Daoy (cell line): ENCODE data around the gene MYO1F. TPM values are rescaled to one million over a fixed set of nuclear protein-coding genes. Genes with fewer than 3 reads are reported as not detected.
"Not testable (repeated sequence)": the region's sequence is repeated elsewhere in the genome, so short reads cannot be mapped to it uniquely, and the experiment has no call there.

Experiments used
- DNase-seq: peaks from one replicate; pipeline ENCODE4 v3.0.0-alpha.2; 2015; ENCODE audit warnings: low read depth
- total RNA-seq: library from RNA; depleted of rRNA; stranded (reverse); fragments of >200 nt; shearing (Covaris generic); gene quantifications from 2 replicates; pipeline ENCODE4 v1.2.3, GENCODE V29; 2014

MYO1F gene
- total RNA-seq, 1 experiment from 2014 or later, result not detected

- DNase-seq, result no peak
These were observed 59.4 kb downstream of the MYO1F start for GRCh38 chr19:8517551-8518442.

GRCh38 chr19:8515317-8515716, 61.9 kb downstream of the MYO1F start:
- no peak for DNase-seq

- DNase-seq, result not testable (repeated sequence)
These were observed 62.7 kb downstream of the MYO1F start for GRCh38 chr19:8514505-8515009.

GRCh38 chr19:8513687-8514504, 63.3 kb downstream of the MYO1F start, which contains the start of gene ZNF414:
ZNF414 (minus strand) TSS chr19:8514167; CDS start chr19:8514046, 121 bp downstream.
- peak; percentile 97 for DNase-seq

- no peak for DNase-seq
These were observed 64.1 kb downstream of the MYO1F start for GRCh38 chr19:8513036-8513686.

GRCh38 chr19:8512115-8512967, 64.9 kb downstream of the MYO1F start:
- peak; percentile 49 for DNase-seq

- no peak for DNase-seq
These were observed 65.6 kb downstream of the MYO1F start for GRCh38 chr19:8511573-8512101.

GRCh38 chr19:8510589-8511115, 66.6 kb downstream of the MYO1F start:
- DNase-seq, result no peak

- no peak for DNase-seq
These were observed 70.8 kb downstream of the MYO1F start for GRCh38 chr19:8506402-8506957.

GRCh38 chr19:8505680-8506401, 71.4 kb downstream of the MYO1F start:
- DNase-seq, result peak; percentile 80

GRCh38 chr19:8504919-8505318, 72.3 kb downstream of the MYO1F start:
- no peak for DNase-seq

- DNase-seq, result no peak
These were observed 73.1 kb downstream of the MYO1F start for GRCh38 chr19:8504171-8504570.

GRCh38 chr19:8503510-8503909, 73.7 kb downstream of the MYO1F start:
- DNase-seq, result no peak

GRCh38 chr19:8501981-8502380, 75.3 kb downstream of the MYO1F start:
- no peak for DNase-seq

- no peak for DNase-seq
These were observed 75.7 kb downstream of the MYO1F start for GRCh38 chr19:8501516-8501915.

- no peak for DNase-seq
These were observed 77.1 kb downstream of the MYO1F start for GRCh38 chr19:8500158-8500557.

GRCh38 chr19:8499048-8499833, 78.0 kb downstream of the MYO1F start:
- DNase-seq, result no peak

GRCh38 chr19:8498295-8498694, 78.9 kb downstream of the MYO1F start:
- DNase-seq, result no peak

GRCh38 chr19:8494158-8494557, 83.1 kb downstream of the MYO1F start:
- no peak for DNase-seq
